GF-D8 (cell line): ENCODE measurements around the gene SLC7A5.
A peak's percentile ranks its signal among the peaks of the same experiment; 100 is the strongest.
"Not testable (repeated sequence)": the region's sequence is repeated elsewhere in the genome, so short reads cannot be mapped to it uniquely, and the experiment has no call there.

ENCODE experiments used
- DNase-seq: peaks from one replicate; lab custom pipeline; 2025; lab: John Stamatoyannopoulos, UW

SLC7A5 gene

DNA sequence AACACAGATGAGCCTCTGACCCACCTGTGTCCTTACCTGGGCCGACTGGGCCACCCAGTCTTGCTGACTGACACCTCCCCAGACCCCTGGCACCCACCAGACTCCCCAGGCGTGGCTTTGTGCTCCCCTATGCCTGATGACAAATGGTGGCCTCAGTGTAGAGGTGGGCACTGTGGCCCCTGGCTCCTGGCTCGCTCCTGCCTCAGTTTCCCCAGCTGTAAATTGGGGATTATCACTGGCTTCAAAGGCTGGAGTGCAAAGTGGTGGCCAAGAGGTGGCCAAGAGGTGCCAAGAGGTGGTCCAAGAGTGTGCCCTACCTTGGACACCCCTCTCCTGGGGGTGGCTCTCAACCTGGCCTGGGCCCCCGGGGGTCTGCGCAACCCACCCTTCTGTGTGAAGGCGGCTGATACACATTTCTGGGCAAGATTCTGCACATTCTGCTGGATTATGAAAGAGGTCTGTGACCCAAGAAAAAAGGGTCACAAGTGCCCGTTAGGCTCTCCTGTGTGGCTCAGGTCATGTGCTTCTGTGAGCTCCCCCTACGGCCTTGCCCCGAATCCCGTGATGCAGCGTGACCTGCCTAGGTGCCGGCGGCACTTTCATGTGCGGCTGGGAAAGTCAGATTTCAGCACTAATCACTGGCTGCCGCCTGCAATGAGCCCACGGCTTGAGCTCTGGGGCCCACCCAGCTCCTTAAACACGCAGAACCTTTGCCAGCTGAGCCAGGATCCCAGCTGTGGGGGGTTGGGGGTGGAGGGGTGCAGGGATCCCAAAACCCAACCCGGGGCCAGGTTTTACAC, 7.8 kb downstream of the SLC7A5 start:
- DNase-seq: not testable (repeated sequence)

DNA sequence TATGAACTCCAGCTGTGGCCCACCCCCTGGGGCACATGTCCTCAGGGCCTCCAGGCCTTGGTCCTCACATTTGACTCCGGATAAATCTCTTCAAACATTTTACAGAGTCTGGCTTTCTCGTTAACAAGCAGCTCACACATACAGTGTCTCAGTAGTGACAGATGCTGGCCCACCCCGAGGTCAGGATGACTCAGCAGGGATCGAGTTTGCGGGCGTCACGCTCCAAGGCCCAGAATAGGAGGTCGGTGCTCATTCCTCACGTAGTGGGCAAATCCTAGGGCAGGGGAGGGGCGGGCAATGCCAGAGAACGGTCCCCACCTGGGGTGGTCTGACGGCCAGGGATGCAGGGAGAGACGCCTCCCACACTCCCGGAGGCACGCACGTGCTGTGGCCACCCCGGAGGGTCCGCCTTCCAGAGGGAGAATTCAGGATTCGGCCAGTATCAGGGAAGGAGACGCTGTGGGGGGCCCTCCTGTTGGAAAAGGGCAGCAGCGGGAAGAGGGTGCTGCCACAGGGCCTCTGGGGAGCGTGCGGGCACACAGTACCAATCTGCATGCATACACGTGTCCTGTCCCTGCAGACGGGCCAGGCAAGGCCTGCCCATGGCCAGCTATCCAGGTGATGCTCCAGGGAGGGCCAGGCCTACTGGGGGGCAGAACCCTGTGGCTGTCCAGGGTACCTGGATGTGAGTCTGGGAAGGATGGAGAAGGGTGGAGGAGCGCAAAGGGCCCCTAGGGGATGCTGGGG, 8.6 kb downstream of the SLC7A5 start:
- peak; percentile 33 for DNase-seq

DNA sequence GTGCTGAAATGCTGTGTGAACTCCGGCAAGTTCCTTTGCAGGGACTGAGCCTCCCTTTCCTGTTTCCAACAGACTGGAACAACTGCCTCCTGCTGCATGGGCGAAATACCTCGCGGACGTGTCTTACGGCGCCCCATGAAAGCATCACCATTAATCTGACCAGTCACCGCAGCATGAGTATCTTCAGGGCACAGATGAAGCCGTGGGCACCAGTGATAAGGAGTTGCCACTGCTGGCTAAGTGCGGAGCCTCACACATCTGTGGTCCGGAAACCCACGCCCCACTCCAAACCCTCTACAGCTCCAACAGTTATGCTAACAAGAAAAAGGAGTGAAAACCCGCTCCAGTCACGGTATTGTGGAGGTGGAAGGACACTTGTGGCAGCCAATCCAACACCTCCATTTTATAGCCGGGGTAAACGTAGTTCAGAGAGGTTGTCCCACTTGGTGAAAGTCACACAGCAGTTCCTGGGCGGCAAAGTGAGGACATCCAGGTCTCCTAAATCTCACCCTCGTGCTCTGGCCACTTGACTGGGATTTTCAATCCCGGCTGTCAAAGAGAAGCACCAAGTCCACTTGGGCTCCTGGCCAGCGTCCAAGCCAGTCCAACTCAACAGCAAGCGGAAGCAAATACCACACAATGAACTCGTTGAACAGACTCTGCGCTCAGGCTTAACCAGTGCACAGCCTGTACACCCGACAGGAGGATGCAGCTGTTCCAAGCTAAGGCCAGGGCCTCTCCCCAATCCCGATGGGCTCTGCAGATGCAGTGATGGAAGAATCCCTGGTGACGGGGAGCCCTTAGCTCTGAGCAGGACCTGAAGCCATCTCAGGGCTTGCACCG, 10.9 kb downstream of the SLC7A5 start:
- DNase-seq: peak; percentile 75

DNA sequence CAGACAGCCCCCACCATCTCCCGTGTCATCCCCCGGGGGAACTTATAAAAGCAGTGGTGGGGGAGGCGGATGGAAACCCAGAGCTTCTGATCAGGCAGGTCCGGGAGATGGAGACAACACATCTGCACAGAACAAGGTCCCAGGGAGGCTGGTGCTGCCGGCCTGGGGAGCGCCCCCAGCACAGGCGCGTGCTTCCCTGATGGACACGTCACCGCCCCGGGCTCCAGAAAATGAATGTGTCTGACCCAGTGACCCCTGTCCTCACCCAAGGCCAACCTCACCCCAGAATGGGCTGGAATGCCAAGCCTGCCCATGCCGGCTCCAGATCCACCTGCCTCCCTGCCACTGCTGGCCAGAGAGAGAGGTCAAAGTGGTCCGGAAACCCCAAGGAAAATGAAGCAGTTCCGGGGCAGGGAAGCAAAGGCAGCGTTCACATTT, 12.5 kb downstream of the SLC7A5 start:
- DNase-seq: no peak

DNA sequence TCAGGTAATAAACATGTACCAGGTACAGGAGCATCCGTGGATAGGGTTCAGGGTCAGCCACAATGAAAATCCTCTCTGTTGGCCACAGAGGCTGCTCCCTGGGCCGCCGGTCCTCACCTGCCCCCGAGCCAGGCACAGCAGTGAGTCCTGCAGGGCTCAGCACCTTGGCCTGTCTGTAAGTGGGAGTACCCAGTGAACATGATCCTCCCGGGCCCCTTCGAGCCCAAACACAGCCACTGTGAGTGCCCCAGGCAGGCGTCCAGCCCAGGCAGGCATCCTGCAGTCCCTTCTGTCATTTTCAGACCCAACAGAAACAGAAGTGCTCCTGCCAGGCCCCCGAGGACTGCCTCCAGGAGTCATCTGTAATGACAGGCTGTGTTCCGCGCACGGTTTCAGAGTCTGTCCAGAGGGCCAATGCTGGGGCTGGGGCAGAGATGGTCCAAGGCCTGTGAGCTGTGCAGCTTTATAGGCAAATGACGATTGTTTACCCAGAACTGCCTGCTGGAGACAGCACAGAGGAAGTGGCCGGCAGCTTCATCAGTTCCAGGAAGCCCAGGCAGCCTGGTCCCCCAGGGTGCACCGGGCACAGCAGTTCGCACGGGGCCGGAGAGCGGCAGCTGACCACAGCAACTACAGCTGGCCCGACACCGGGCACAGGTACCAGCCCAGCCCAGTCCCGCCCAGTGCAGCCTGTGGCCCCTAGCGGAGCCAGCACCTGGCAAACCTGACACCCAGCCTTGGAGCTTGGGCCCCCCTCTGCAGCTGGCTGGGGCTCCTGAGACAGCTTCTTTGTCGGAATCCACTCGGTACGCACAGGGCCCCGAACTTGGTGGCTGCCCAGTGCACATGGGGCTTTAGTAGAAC, 13.2 kb downstream of the SLC7A5 start:
- peak; percentile 31 for DNase-seq

DNA sequence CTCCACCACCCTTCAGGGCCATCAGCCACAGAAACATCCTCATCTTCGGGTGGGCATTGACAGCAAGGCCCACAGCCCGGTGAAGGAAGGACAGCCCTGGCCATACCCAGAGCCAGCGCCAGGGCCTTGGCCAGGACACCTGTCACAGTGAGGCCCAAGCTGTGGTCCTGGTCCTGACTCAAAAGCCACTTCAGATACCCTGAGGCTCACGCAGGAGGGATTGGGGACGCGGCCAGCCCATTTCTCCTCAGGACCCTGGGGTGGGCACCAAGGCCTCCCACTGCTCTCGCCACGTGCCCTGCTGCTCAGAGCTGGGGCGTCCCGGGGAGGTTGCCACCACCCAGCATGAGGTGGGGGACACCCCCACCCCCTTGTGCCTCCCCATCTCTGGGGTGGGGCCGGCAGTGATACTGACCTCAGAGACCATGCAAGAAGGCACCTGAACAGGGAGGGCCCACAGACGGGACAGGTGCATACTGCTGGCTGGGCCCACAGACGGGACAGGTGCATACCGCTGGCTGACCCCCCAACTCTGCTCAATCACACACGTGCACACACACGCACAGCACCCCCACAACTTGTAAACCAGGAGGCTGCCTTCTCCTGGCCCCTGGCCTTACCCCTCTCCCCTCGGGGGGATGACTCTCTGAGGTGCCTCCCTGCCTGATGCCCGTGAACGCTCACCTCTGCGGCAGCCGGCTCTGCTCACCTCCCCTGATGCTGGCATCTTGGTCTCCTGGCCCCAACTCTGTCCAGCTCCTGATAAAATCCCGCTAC, 14.2 kb downstream of the SLC7A5 start:
- DNase-seq: no peak

DNA sequence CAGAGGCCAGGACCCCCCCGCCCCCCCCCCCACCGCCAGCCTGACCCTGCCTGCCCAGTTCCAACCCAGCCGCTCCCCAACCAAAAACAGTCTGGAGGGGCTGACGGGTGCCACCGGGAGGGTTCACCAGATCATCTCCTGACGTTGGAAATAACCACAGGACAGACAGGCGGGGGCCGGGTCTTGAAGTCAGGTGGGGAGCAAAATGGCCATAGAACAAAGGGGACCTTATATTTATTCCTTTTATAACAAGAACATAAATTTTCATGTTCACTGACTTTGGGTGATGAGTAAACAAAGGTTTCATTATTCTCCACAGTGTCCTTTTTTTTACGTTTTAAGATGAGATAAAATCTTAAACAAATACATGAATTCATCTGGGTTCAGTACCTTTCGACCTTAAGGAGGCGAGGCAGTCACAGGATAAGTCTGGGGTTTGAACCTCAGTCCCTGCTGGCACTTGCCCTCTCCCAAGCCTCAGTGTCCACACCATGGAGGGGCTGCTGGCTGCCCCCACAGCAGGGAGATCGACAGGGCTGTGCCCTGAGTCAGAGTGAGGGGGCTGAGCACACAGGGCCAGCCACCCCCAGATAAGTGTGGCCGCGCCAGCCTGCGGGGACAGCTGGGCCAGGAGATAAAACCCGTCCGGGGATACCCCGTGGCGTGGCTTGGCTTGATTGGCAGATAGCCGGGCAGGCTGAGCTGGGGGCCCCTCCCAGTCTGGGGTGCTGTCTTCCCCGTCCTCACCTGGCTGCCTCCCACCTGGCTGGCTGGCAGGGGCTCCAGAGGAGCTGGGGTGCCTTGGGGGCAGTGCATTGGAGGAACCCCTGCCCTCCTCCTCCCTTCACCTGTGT, 15.0 kb downstream of the SLC7A5 start:
- peak; percentile 19 for DNase-seq

DNA sequence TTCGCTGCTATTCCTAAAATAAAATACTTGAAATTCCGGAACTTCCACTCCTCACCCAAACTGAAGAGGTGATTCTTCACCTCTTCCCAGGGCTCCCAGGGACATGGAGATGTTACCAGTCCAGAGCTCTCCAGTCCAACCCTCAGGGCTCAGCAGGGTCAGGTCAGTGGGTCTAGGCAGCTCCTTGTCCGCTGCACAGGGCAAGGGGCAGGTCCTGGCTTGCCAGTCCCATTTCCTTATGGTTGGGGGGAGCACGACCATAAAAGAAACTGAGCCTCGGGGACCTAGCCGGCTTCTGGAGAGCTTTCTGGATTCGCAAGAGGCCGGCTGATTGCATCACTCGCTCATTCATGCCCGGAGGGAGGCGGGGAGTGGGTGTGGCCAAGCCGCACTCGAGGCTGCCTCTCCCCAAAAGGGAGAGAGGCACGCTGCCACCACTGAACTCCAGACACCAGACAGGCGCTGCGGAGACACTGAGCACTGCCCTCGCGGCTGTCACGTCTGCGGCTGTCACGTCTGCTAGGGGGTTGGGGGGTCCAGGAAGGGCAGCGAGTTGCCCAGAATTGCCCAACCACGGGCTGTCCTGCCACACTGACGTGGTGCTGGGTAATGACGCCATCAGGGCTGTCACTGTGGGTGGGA, 15.8 kb downstream of the SLC7A5 start:
- DNase-seq: peak; percentile 83

DNA sequence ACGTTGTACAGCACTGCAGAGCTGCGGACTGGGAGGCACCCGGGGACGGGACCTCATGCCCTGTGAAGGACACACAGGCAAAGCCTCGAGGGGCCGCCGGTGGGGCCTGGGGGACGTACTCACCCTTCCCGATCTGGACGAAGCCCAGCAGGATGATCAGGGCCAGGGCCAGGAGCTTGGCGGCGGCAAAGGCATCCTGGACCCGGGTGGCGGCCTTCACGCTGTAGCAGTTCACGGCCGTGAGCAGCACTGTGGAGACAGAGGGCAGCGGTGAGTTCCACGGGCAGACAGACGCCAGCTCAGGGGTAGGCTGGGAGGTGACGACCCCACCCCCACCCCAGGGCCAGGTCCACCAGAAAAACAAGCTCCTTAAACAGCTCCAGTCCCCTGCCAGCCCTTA, 17.7 kb downstream of the SLC7A5 start:
- no peak for DNase-seq

DNA sequence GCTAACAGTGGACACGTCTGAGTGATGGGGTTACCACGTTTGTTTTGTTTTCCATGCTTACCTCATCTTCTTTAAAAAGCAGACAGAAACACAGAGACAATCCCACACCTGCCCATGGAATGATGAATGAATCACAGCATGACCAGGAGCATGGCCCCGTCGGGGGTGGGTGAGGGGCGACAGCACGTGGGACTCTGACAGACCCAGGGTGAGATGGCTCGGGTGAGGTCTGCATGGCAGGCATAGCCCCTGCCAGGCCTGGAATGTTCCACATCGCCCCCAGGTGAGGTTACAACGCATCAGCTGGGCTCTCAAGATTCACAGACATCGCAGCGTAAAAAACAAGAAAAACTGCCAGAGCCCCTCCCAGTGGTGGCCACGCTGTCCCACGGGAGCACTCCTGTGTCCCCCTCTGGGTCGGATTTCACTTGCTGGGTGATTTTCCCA, 18.1 kb downstream of the SLC7A5 start:
- DNase-seq: no peak

DNA sequence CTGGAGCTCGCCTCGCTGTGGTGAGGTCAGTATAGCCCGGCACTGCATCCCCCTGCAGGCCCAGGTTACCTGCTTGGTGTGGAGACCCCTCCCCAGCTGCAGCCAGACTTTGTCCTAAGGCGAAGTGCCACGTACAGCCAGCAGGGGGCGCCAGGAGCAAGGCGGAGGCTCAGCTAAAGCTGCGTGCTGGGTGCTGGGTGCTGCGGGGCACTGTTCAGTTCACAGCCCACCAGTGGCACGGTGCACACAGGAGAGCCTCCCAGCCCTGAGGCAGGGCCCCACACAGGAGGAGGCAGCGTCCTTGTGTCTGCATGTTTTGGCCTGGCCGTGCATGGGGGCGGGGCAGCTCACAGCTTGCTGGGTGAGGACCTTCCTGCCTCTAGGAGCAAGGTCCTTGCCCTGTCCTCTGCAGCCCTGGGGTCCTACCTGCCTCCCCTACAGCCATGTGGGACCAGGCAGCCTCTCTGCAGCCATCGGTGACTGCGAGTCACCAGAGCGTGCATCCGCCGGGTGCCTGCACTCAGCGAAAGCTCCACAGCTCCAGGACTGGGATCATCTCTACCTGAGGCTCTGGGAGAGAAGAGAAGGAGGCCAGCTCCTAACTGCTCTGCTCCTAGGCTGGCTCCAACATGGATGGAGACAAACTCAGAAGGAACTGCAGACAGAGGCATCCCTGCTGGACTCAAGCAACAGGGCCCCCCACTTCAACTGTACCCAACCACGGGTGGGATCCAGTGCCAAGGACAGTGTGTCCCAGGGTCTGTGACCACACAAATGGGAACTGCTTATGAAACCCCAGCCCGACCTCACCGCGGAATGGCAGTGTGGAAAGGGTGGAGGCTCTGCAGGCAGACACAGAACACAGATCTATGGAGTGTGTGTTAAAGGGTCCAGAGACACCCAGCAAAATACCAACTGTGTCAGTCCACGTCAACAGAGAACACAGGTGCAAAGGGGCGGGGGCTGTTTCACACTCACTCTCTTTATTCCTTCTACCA, 19.0 kb downstream of the SLC7A5 start:
- no peak for DNase-seq

DNA sequence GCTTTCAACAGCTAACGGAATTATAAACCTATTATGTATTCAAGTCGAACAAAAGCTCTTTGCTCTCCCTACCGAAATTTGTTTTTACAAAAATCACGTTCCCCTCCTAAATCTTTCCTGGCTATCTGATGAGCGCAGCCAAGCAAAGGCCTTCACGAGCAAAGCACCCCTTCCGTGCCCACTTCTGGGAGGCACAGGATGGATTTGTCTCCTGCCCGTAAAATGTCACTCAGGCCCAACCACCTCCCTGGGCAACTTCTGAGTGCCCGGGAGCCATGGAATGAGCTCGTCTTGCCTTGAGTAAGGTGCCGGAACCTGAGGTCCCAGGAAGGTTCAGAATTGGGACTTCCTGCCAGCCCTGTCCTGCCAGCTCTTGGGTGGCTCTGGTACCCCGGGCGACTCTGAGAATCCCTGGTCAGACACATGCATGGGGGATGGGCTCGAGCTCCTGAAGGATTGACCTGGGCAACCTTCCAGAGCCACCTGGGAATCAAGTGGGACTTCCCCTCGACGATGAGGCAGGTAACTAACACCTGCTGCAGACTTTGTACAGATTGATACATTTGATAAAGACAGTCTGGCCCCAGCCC, 19.8 kb downstream of the SLC7A5 start:
- DNase-seq: no peak

DNA sequence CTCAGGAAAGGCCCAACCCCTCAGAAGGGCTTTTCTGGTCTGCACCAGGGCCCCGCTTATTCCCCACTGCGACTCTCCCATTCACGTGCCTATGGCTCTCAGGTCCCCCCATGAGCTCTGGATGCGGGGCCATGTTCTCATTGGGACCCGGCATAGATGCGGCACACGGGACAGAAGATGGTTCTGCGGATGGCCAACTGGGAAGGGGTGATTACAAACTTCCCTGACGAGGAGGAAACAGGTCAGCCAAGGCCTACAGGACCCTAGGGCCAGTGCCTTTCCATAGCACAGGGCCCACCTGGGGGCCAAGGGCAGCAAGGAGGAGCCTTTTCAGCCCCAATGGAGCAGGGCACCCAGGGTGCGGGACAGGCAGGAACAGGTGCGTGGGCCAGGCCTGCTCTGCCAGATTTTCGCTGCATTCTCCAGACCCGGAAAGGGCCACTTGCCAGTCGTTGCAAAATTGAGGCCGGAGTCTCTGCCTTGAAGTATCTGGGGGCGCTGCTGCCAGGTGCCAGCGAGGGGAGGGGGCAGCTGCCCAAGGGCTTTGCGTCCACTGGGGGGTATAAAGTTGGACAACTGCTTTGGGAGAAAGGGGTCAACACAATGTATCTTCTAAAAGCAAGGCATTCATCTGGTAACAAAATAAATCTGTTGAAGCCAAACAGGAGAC, 20.5 kb downstream of the SLC7A5 start:
- DNase-seq: no peak

DNA sequence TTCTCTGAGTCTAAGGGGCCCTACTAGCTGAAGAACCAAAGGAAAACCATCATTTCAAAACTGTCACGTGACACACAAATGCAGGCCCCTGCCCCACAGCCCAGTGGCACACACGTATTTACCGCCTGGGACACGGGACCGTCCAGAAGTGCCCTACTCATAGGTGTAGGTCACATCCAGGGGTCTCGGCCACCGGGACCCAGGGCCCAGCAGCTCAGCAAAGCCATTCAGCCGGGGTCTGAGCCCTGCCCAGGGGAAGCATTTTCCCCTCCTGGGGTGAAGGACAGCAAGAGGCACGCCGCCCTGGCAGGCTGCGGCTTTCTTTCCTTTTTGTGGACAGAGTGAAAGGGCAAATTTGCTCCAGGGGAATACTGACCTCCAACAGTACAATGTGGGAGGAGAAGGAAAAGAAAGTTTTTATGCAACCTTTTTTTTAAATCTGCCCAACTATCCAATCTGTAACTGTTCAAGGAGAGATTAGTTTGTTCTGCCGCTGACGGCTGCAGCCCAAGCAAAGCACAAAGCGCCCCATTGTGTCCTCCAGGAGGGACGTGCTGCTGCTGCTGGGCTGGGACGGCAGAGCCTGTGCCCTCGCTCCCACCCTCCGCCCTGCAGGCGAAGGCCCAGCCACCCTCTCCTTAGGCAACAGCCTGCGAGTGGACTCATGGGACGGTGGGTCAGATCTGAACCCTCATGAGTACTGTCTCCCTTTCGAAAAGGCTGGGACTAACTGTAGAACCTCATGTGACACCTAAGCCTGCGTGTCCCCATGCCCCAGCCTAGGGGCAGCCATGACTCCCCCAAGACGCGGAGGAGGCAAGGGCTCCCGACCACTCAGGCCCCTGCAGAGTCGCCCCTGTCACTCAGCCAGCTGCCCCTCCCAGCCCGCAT, 21.3 kb downstream of the SLC7A5 start:
- no peak for DNase-seq

DNA sequence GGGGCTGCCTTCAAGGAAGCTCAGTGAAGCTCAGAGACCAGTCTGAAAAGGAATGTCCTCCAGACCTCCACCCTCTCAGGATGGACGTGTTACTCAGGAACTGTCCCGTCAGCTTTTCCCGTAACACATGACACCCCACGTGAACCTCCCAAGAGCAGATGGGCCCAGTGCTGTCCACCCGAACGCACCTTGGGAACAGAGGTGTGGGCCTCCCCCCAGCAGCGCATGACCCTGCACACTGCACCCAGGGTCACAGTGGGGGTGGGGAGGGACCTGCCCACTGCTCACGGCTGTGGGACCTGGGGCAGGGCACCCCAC, 21.9 kb downstream of the SLC7A5 start:
- DNase-seq: no peak
